GM12873 (cell line): ENCODE measurements around the gene GNAQ.

ENCODE experiments used
- CTCF ChIP-seq: IDR thresholded peaks from 2 replicates; pipeline ENCODE4 v1.5.1; 2012; ENCODE audit warnings: low read depth, mild to moderate bottlenecking, moderate library complexity, low read length, control low read depth; ENCODE audit not compliant: insufficient read depth; ENCODE audit errors: missing control alignments

GNAQ gene

GRCh38 chr9:78031893-78032729, 500 bp upstream of the GNAQ start:
- no peak for TF ChIP-seq CTCF

- no peak for TF ChIP-seq CTCF
These were observed 813 bp downstream of the GNAQ start for GRCh38 chr9:78030553-78031443.

DNA sequence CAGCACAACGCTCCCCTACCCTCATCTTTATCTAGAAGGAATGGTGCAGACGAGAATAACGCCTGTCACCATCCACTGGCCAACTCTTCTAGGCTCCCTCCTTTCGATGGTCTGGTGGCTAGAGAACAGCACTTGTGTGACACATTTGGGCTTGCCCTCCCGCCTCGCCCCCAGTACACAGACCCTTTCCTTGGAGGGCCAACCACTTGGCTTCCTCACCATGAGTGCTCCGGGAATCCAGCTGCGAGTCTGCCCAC, 1.4 kb downstream of the GNAQ start:
- no peak for TF ChIP-seq CTCF

GRCh38 chr9:78029551-78030295, 1.9 kb downstream of the GNAQ start:
- TF ChIP-seq CTCF = no peak

DNA sequence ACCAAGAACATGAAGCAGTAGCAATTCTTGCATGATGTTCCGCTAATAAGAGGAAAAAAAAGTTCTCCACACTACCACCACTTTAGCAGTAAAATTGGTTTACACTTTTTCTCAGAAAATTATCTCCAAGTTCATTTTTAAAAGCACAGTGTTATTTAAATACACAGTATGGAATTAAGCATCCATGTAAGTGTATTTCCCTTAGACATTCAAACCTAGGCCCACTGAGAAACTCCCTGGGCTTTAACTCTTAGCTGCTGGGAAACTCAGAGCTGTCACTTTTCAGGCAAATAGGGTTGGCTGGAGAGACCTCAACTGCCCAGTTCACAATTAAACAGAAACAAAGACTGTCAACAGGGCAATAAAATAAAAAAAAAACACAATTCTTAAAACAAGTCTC, 2.7 kb downstream of the GNAQ start:
- TF ChIP-seq CTCF = no peak

DNA sequence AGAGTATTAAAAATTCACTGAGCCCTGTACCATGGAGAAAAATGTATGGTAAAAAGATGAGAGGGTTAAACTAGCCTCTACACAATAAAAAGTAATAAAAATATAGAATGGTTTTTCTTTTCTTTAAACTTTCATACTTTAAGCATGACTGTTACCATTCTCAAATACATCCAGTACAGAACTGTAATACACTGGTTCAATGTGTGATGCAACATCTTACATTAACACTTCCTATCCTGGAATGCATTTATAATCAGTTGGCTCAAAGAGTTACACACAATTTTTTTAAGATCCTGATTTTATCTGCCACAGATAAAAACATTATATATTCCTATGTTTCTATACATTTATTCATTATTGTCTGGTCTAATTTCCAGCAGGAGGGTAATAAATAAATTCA, 4.7 kb downstream of the GNAQ start:
- no peak for TF ChIP-seq CTCF

GRCh38 chr9:78026416-78026815, 5.2 kb downstream of the GNAQ start:
- TF ChIP-seq CTCF = no peak
